Natural killer cell treated with Interleukin-12 subunit alpha and Interleukin-12 subunit beta and Interleukin-15 and Interleukin-18, amount 100 ng/mL, for 72 hours (primary cell): Measurements from ENCODE around the gene CCDC91. TPM values are rescaled to one million over a fixed set of nuclear protein-coding genes. Genes with fewer than 3 reads are reported as not detected.

Experiments
- ATAC-seq, 2 donors: fragments of 150-1000 bp; cut with Tn5 transposase in 1 of 2; sonication (Bioruptor Pico), chemical (Tn5 transposase) in 1 of 2; 2 replicates each; pipeline ENCODE4 v1.10.0; 2021
- DNase-seq: peaks from one replicate; pipeline ENCODE4 v3.0.0; 2022; ENCODE audit warnings: low spot score
- H3K27ac Mint-ChIP-seq, 2 donors: 1 replicate in 1 of 2; 2 replicates in 1 of 2; pipeline ENCODE4 v1.8.0; 2022; ENCODE audit warnings: mixed read lengths in 2 of 2, mild to moderate bottlenecking in 1 of 2, moderate library complexity in 1 of 2
- H3K27me3 Mint-ChIP-seq, 2 donors: 1 replicate in 1 of 2; 2 replicates in 1 of 2; pipeline ENCODE4 v1.8.0; 2022; ENCODE audit warnings: mixed read lengths in 2 of 2
- H3K36me3 Mint-ChIP-seq: one replicate; pipeline ENCODE4 v1.8.0; 2022; ENCODE audit warnings: mixed read lengths
- H3K4me1 Mint-ChIP-seq, 2 donors: 1 replicate in 1 of 2; 2 replicates in 1 of 2; pipeline ENCODE4 v1.8.0; 2022; ENCODE audit warnings: low read depth in 2 of 2, mixed read lengths in 2 of 2, mild to moderate bottlenecking in 1 of 2
- H3K4me3 Mint-ChIP-seq: one replicate; pipeline ENCODE4 v1.8.0; 2022; ENCODE audit warnings: mixed read lengths
- H3K9me3 Mint-ChIP-seq: 2 replicates; pipeline ENCODE4 v1.8.0; 2022; ENCODE audit warnings: mixed read lengths
- total RNA-seq, 2 donors: library from RNA; stranded (reverse); gene quantifications; one replicate each; pipeline ENCODE4 v1.2.3, GENCODE V29; 2022

The CCDC91 gene
- total RNA-seq, 2 donors from 2014 or later, result 21.7 to 44.6 TPM

- H3K36me3 Mint-ChIP-seq, result peaks cover 26% of the 10 kb centered on the region
- H3K4me1 Mint-ChIP-seq, result peaks cover 50 to 68% of the 10 kb centered on the region in 2 donors
- DNase-seq (no peak), ATAC-seq (no peak)
- no peaks in the 10 kb centered on the region for H3K27me3 Mint-ChIP-seq
- H3K27ac Mint-ChIP-seq, result peak overlapping the region in 1 of 2 donors; percentile 76
- peak overlapping the region; percentile 7 for H3K4me3 Mint-ChIP-seq
- peaks cover 5% of the 10 kb centered on the region for H3K9me3 Mint-ChIP-seq
These were observed 36.4 kb downstream of the CCDC91 start for GRCh38 chr12:28226705-28227104.

- H3K4me3 Mint-ChIP-seq, result peak overlapping the region; percentile 7
- peaks cover 26% of the 10 kb centered on the region for H3K36me3 Mint-ChIP-seq
- peak overlapping the region in 1 of 2 donors; percentile 76 for H3K27ac Mint-ChIP-seq
- DNase-seq (no peak), ATAC-seq (no peak)
- H3K4me1 Mint-ChIP-seq, result peaks cover 46 to 65% of the 10 kb centered on the region in 2 donors
- no peaks in the 10 kb centered on the region for H3K27me3 Mint-ChIP-seq
- H3K9me3 Mint-ChIP-seq, result peaks cover 5% of the 10 kb centered on the region
These were observed 37.0 kb downstream of the CCDC91 start for GRCh38 chr12:28227251-28227650.

GRCh38 chr12:28231248-28231647, 41.0 kb downstream of the CCDC91 start:
- Mint-ChIP-seq H3K9me3 (peaks cover 5% of the 10 kb centered on the region), H3K4me3 (peak overlapping the region; percentile 11), H3K27ac (peak overlapping the region in 1 of 2 donors; percentile 21), H3K36me3 (peaks cover 22% of the 10 kb centered on the region), H3K27me3 (no peaks in the 10 kb centered on the region), H3K4me1 (peaks cover 40 to 64% of the 10 kb centered on the region in 2 donors)
- ATAC-seq, result no peak
- DNase-seq, result no peak

- H3K27me3 Mint-ChIP-seq, result no peaks in the 10 kb centered on the region
- peak; percentile 50 to 75 for ATAC-seq
- H3K4me1 Mint-ChIP-seq, result peaks cover 31 to 52% of the 10 kb centered on the region in 2 donors
- H3K4me3 Mint-ChIP-seq, result peak overlapping the region; percentile 56
- no peak for DNase-seq
- peak overlapping the region; percentile 70 to 73 for H3K27ac Mint-ChIP-seq
- H3K9me3 Mint-ChIP-seq, result peaks cover 3% of the 10 kb centered on the region
- H3K36me3 Mint-ChIP-seq, result peaks cover 11% of the 10 kb centered on the region
These were observed 42.1 kb downstream of the CCDC91 start for GRCh38 chr12:28232211-28232928.

- Mint-ChIP-seq H3K9me3 (no peaks in the 10 kb centered on the region), H3K27me3 (no peaks in the 10 kb centered on the region), H3K27ac (peak overlapping the region; percentile 60 to 76), H3K4me1 (peaks cover 25 to 44% of the 10 kb centered on the region in 2 donors), H3K4me3 (no peak overlapping the region), H3K36me3 (peaks cover 2% of the 10 kb centered on the region)
- no peak for ATAC-seq
- DNase-seq, result no peak
These were observed 44.2 kb downstream of the CCDC91 start for GRCh38 chr12:28234444-28234843.

GRCh38 chr12:28235015-28235414, 44.8 kb downstream of the CCDC91 start:
- peak overlapping the region; percentile 35 for H3K4me3 Mint-ChIP-seq
- H3K4me1 Mint-ChIP-seq, result peaks cover 19 to 38% of the 10 kb centered on the region in 2 donors
- DNase-seq (peak; percentile 58), ATAC-seq (peak; percentile 80 to 91)
- H3K36me3 Mint-ChIP-seq, result no peaks in the 10 kb centered on the region
- H3K9me3 Mint-ChIP-seq, result no peaks in the 10 kb centered on the region
- H3K27me3 Mint-ChIP-seq, result no peaks in the 10 kb centered on the region
- H3K27ac Mint-ChIP-seq, result peak overlapping the region; percentile 60 to 76

GRCh38 chr12:28235985-28236384, 45.7 kb downstream of the CCDC91 start:
- no peak overlapping the region for H3K27ac Mint-ChIP-seq
- no peaks in the 10 kb centered on the region for H3K27me3 Mint-ChIP-seq
- ATAC-seq (no peak), DNase-seq (no peak)
- H3K4me3 Mint-ChIP-seq, result no peak overlapping the region
- no peaks in the 10 kb centered on the region for H3K9me3 Mint-ChIP-seq
- H3K36me3 Mint-ChIP-seq, result no peaks in the 10 kb centered on the region
- peaks cover 19 to 35% of the 10 kb centered on the region in 2 donors for H3K4me1 Mint-ChIP-seq

GRCh38 chr12:28237423-28237822, 47.2 kb downstream of the CCDC91 start:
- Mint-ChIP-seq H3K4me1 (peaks cover 20 to 33% of the 10 kb centered on the region in 2 donors), H3K27ac (no peak overlapping the region), H3K9me3 (no peaks in the 10 kb centered on the region), H3K27me3 (no peaks in the 10 kb centered on the region), H3K4me3 (no peak overlapping the region), H3K36me3 (no peaks in the 10 kb centered on the region)
- DNase-seq, result no peak
- no peak for ATAC-seq

- DNase-seq, result no peak
- no peak for ATAC-seq
- Mint-ChIP-seq H3K4me3 (no peak overlapping the region), H3K9me3 (no peaks in the 10 kb centered on the region), H3K4me1 (peaks cover 18 to 19% of the 10 kb centered on the region in 2 donors), H3K36me3 (no peaks in the 10 kb centered on the region), H3K27me3 (no peaks in the 10 kb centered on the region), H3K27ac (no peak overlapping the region)
These were observed 49.7 kb downstream of the CCDC91 start for GRCh38 chr12:28239918-28240317.

GRCh38 chr12:28240853-28241252, 50.6 kb downstream of the CCDC91 start:
- H3K4me1 Mint-ChIP-seq, result peaks cover 11 to 13% of the 10 kb centered on the region in 2 donors
- H3K9me3 Mint-ChIP-seq, result no peaks in the 10 kb centered on the region
- DNase-seq (no peak), ATAC-seq (no peak)
- no peaks in the 10 kb centered on the region for H3K36me3 Mint-ChIP-seq
- H3K4me3 Mint-ChIP-seq, result no peak overlapping the region
- H3K27ac Mint-ChIP-seq, result no peak overlapping the region
- H3K27me3 Mint-ChIP-seq, result no peaks in the 10 kb centered on the region

- Mint-ChIP-seq H3K27ac (no peak overlapping the region), H3K9me3 (no peaks in the 10 kb centered on the region), H3K27me3 (no peaks in the 10 kb centered on the region), H3K4me3 (no peak overlapping the region), H3K4me1 (peaks cover 16 to 18% of the 10 kb centered on the region in 2 donors), H3K36me3 (no peaks in the 10 kb centered on the region)
- DNase-seq (no peak), ATAC-seq (no peak)
These were observed 51.9 kb downstream of the CCDC91 start for GRCh38 chr12:28242129-28242495.

- DNase-seq (no peak), ATAC-seq (no peak)
- Mint-ChIP-seq H3K4me1 (peaks cover 20 to 24% of the 10 kb centered on the region in 2 donors), H3K4me3 (no peak overlapping the region), H3K27ac (peak overlapping the region in 1 of 2 donors; percentile 42), H3K9me3 (no peaks in the 10 kb centered on the region), H3K36me3 (no peaks in the 10 kb centered on the region), H3K27me3 (no peaks in the 10 kb centered on the region)
These were observed 52.4 kb downstream of the CCDC91 start for GRCh38 chr12:28242496-28243309.

- Mint-ChIP-seq H3K36me3 (no peaks in the 10 kb centered on the region), H3K27ac (peak overlapping the region in 1 of 2 donors; percentile 42), H3K4me3 (no peak overlapping the region), H3K9me3 (no peaks in the 10 kb centered on the region), H3K27me3 (no peaks in the 10 kb centered on the region), H3K4me1 (peaks cover 24 to 29% of the 10 kb centered on the region in 2 donors)
- ATAC-seq (no peak), DNase-seq (no peak)
These were observed 53.0 kb downstream of the CCDC91 start for GRCh38 chr12:28243310-28243633.

- H3K36me3 Mint-ChIP-seq, result no peaks in the 10 kb centered on the region
- peak overlapping the region; percentile 3 to 61 for H3K27ac Mint-ChIP-seq
- ATAC-seq, result no peak
- H3K9me3 Mint-ChIP-seq, result no peaks in the 10 kb centered on the region
- no peaks in the 10 kb centered on the region for H3K27me3 Mint-ChIP-seq
- peak overlapping the region; percentile 53 for H3K4me3 Mint-ChIP-seq
- H3K4me1 Mint-ChIP-seq, result peaks cover 50 to 64% of the 10 kb centered on the region in 2 donors
- no peak for DNase-seq
These were observed 57.5 kb downstream of the CCDC91 start for GRCh38 chr12:28247806-28248205.
